ENCODE measurements around the gene ARL13A. TPM values are rescaled to one million over a fixed set of nuclear protein-coding genes. Genes with fewer than 3 reads are reported as not detected.
"Not testable (repeated sequence)": the region's sequence is repeated elsewhere in the genome, so short reads cannot be mapped to it uniquely, and the experiment has no call there.

The ARL13A gene
- total RNA-seq, 1 donor from 2014 or later: not detected

GRCh38 chrX:100979881-100980607 lies 10.5 kb downstream of the ARL13A start:
- H3K27ac Mint-ChIP-seq (ENCODE audit: unreplicated experiment): no peak overlapping the region
- peak overlapping the region; percentile 23 for H3K9ac ChIP-seq (ENCODE audit: low read length)
- H3K27me3 Mint-ChIP-seq (ENCODE audit: low read depth, unreplicated experiment): peaks cover 3% of the 10 kb centered on the region
- no peak overlapping the region for H3K4me3 Mint-ChIP-seq (ENCODE audit: unreplicated experiment)
- no peaks in the 10 kb centered on the region for H3K36me3 Mint-ChIP-seq (ENCODE audit: low read depth, unreplicated experiment)
- H3K27ac ChIP-seq (ENCODE audit: low read depth, low read length): peak overlapping the region; percentile 47
- H2AFZ ChIP-seq (ENCODE audit: low read depth, low read length): no peak overlapping the region
- FAIRE-seq: no peak
- H3K27me3 ChIP-seq (ENCODE audit: insufficient read depth, low read length): no peaks in the 10 kb centered on the region
- H3K4me1 ChIP-seq (ENCODE audit: insufficient read depth, low read length): peaks cover 6% of the 10 kb centered on the region
- no peak for DNase-seq (ENCODE audit: low read depth)
- H3K4me1 Mint-ChIP-seq (ENCODE audit: low read depth, unreplicated experiment): peaks cover 14% of the 10 kb centered on the region
- peak overlapping the region; percentile 43 for H3K4me2 ChIP-seq (ENCODE audit: low read length)
- H3K9me3 Mint-ChIP-seq (ENCODE audit: unreplicated experiment): no peaks in the 10 kb centered on the region
- H4K20me1 ChIP-seq (ENCODE audit: insufficient read depth, low read length): no peaks in the 10 kb centered on the region
- no peaks in the 10 kb centered on the region for H3K79me2 ChIP-seq (ENCODE audit: insufficient read depth, low read length)
- no peak overlapping the region for H3K4me3 ChIP-seq (ENCODE audit: insufficient read depth, low read depth, low read length)
- H3K36me3 ChIP-seq (ENCODE audit: insufficient read depth, low read length): no peaks in the 10 kb centered on the region
- TF ChIP-seq, protein P1, sequence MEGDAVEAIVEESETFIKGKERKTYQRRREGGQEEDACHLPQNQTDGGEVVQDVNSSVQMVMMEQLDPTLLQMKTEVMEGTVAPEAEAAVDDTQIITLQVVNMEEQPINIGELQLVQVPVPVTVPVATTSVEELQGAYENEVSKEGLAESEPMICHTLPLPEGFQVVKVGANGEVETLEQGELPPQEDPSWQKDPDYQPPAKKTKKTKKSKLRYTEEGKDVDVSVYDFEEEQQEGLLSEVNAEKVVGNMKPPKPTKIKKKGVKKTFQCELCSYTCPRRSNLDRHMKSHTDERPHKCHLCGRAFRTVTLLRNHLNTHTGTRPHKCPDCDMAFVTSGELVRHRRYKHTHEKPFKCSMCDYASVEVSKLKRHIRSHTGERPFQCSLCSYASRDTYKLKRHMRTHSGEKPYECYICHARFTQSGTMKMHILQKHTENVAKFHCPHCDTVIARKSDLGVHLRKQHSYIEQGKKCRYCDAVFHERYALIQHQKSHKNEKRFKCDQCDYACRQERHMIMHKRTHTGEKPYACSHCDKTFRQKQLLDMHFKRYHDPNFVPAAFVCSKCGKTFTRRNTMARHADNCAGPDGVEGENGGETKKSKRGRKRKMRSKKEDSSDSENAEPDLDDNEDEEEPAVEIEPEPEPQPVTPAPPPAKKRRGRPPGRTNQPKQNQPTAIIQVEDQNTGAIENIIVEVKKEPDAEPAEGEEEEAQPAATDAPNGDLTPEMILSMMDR (IDR thresholded peaks at IDR 0.05; ENCODE audit: insufficient read depth, low read depth, low read length): no peak
- TF ChIP-seq EZH2 (IDR thresholded peaks at IDR 0.05; ENCODE audit: insufficient read depth, low read length): no peak
- no peaks in the 10 kb centered on the region for H3K9me3 ChIP-seq (ENCODE audit: insufficient read depth, low read depth, low read length)

GRCh38 chrX:100980608-100981497 lies 11.3 kb downstream of the ARL13A start:
- peak overlapping the region; percentile 23 for H3K9ac ChIP-seq (ENCODE audit: low read length)
- H3K4me3 ChIP-seq (ENCODE audit: insufficient read depth, low read depth, low read length): no peak overlapping the region
- FAIRE-seq (no peak), DNase-seq (ENCODE audit: low read depth) (peak; percentile 72)
- Mint-ChIP-seq H3K27ac (ENCODE audit: unreplicated experiment) (no peak overlapping the region), H3K4me3 (ENCODE audit: unreplicated experiment) (no peak overlapping the region), H3K9me3 (ENCODE audit: unreplicated experiment) (no peaks in the 10 kb centered on the region), H3K36me3 (ENCODE audit: low read depth, unreplicated experiment) (no peaks in the 10 kb centered on the region), H3K27me3 (ENCODE audit: low read depth, unreplicated experiment) (no peaks in the 10 kb centered on the region), H3K4me1 (ENCODE audit: low read depth, unreplicated experiment) (peaks cover 14% of the 10 kb centered on the region)
- peaks cover 6% of the 10 kb centered on the region for H3K4me1 ChIP-seq (ENCODE audit: insufficient read depth, low read length)
- H3K27me3 ChIP-seq (ENCODE audit: insufficient read depth, low read length): no peaks in the 10 kb centered on the region
- no peaks in the 10 kb centered on the region for H3K79me2 ChIP-seq (ENCODE audit: insufficient read depth, low read length)
- H3K36me3 ChIP-seq (ENCODE audit: insufficient read depth, low read length): no peaks in the 10 kb centered on the region
- H3K4me2 ChIP-seq (ENCODE audit: low read length): peak overlapping the region; percentile 43
- peak overlapping the region; percentile 47 for H3K27ac ChIP-seq (ENCODE audit: low read depth, low read length)
- no peaks in the 10 kb centered on the region for H3K9me3 ChIP-seq (ENCODE audit: insufficient read depth, low read depth, low read length)
- TF ChIP-seq, protein P1 (IDR thresholded peaks at IDR 0.05; ENCODE audit: insufficient read depth, low read depth, low read length): no peak
- no peak for TF ChIP-seq EZH2 (IDR thresholded peaks at IDR 0.05; ENCODE audit: insufficient read depth, low read length)
- no peaks in the 10 kb centered on the region for H4K20me1 ChIP-seq (ENCODE audit: insufficient read depth, low read length)
- no peak overlapping the region for H2AFZ ChIP-seq (ENCODE audit: low read depth, low read length)

GRCh38 chrX:100981498-100981845 lies 12.0 kb downstream of the ARL13A start:
- FAIRE-seq; H3K9me3 Mint-ChIP-seq (ENCODE audit: unreplicated experiment): not testable (repeated sequence)

More at GRCh38 chrX:100981498-100981845, 12.0 kb downstream of the ARL13A start:
- H3K27ac ChIP-seq (ENCODE audit: low read depth, low read length): peak overlapping the region; percentile 25
- H3K27me3 ChIP-seq (ENCODE audit: insufficient read depth, low read length); H3K27ac Mint-ChIP-seq (ENCODE audit: unreplicated experiment); H2AFZ ChIP-seq (ENCODE audit: low read depth, low read length); H3K4me3 ChIP-seq (ENCODE audit: insufficient read depth, low read depth, low read length); H4K20me1 ChIP-seq (ENCODE audit: insufficient read depth, low read length); H3K36me3 ChIP-seq (ENCODE audit: insufficient read depth, low read length); H3K9ac ChIP-seq (ENCODE audit: low read length); DNase-seq (ENCODE audit: low read depth); H3K4me1 ChIP-seq (ENCODE audit: insufficient read depth, low read length); H3K9me3 ChIP-seq (ENCODE audit: insufficient read depth, low read depth, low read length); H3K79me2 ChIP-seq (ENCODE audit: insufficient read depth, low read length); H3K4me2 ChIP-seq (ENCODE audit: low read length); H3K27me3 Mint-ChIP-seq (ENCODE audit: low read depth, unreplicated experiment); H3K4me3 Mint-ChIP-seq (ENCODE audit: unreplicated experiment); H3K36me3 Mint-ChIP-seq (ENCODE audit: low read depth, unreplicated experiment): not testable (repeated sequence)
- H3K4me1 Mint-ChIP-seq (ENCODE audit: low read depth, unreplicated experiment): peaks cover 14% of the 10 kb centered on the region
